Measurements from ENCODE around the gene CSNK1E. TPM values are rescaled to one million over a fixed set of nuclear protein-coding genes. Genes with fewer than 3 reads are reported as not detected.

CSNK1E gene
- total and polyA plus RNA-seq, 2 of the 4 experiments (the other 2 are of a cell fraction): 116 to 276 TPM

GRCh38 chr22:38355275-38355674 lies 38.0 kb upstream of the CSNK1E start:
- no peaks in the 10 kb centered on the region for H3K4me1 ChIP-seq (ENCODE audit: control insufficient read depth, insufficient read depth, low read length)
- ChIA-PET POLR2A (ENCODE audit: unreplicated experiment) (interaction anchor here (0.6 kb wide), 1 partner anchor 370 kb away, joined by 5 read pairs; no protein-coding TSS in a partner anchor), CTCF (interaction anchor here (0.7 kb wide), 1 partner anchor 9 kb away, joined by 3 read pairs; no protein-coding TSS in a partner anchor)
- no peak overlapping the region for H2BK15ac ChIP-seq (ENCODE audit: low read depth, low read length)
- H2AK9ac ChIP-seq (replicated peaks; ENCODE audit: low read depth, low read length, poor library complexity): no peak overlapping the region
- H3K9ac ChIP-seq (ENCODE audit: low read depth, low read length): no peak overlapping the region
- no peak overlapping the region for H2BK20ac ChIP-seq (ENCODE audit: low read depth, low read length)
- no peak overlapping the region for H3K14ac ChIP-seq (replicated peaks; ENCODE audit: low read depth, low read length)
- in situ Hi-C loops (cut with MboI; ENCODE audit: low sequenced_read_pairs): no loop called here
- no peak overlapping the region for H3K4me3 ChIP-seq (ENCODE audit: insufficient read depth, low read depth, low read length)
- no peak overlapping the region for H3K27ac ChIP-seq (ENCODE audit: insufficient read depth, low read length)
- dilution Hi-C loops (cut with HindIII; ENCODE audit: low sequenced_read_pairs, unreplicated experiment): no loop called here
- no peak overlapping the region for H2AK5ac ChIP-seq (ENCODE audit: low read depth, low read length)
- no peaks in the 10 kb centered on the region for H3K9me1 ChIP-seq (ENCODE audit: insufficient read depth, low read length)
- peaks cover 0 to 5% of the 10 kb centered on the region in 2 experiments; a peak in 1 of 4 replicates for H3K79me1 ChIP-seq (ENCODE audit: low read depth in 1 of 2, low read length in 2 of 2)
- intact Hi-C loops (cut with micrococcal nuclease): no loop called here
- H3K36me3 ChIP-seq (ENCODE audit: control insufficient read depth, insufficient read depth, low read length): peaks cover 4% of the 10 kb centered on the region; the same call in 1 of the 2 replicates
- ATAC-seq (ENCODE audit: low read depth): no peak
- H2BK120ac ChIP-seq (ENCODE audit: low read depth, low read length): no peak overlapping the region
- no peak overlapping the region for H3K23ac ChIP-seq (ENCODE audit: low read depth, low read length)
- H4K5ac ChIP-seq (ENCODE audit: low read depth, low read length): no peak overlapping the region
- no peak overlapping the region for H4K8ac ChIP-seq (ENCODE audit: low read depth in 2 of 2, low read length in 2 of 2)
- no peak overlapping the region for H3K56ac ChIP-seq (ENCODE audit: extremely low read depth, insufficient read depth, low read length)
- no TSS peak for BruUV-seq (replicated peaks)
- peaks cover 3% of the 10 kb centered on the region; the same call in 1 of the 2 replicates for H4K20me1 ChIP-seq (ENCODE audit: insufficient read depth, low read length)
- no peak for TF ChIP-seq NFE2L2 (IDR thresholded peaks at IDR 0.05; ENCODE audit: low read depth, low read length)
- no peak for TF ChIP-seq POLR2A (IDR thresholded peaks at IDR 0.05; ENCODE audit: low read depth, low read length)
- no peak for TF ChIP-seq FOS (IDR thresholded peaks at IDR 0.05; ENCODE audit: low read depth, low read length)
- no peak for TF ChIP-seq CEBPB (IDR thresholded peaks at IDR 0.05; ENCODE audit: low read depth, low read length)
- H2BK5ac ChIP-seq (ENCODE audit: low read depth, low read length, poor library complexity, severe bottlenecking): no peak overlapping the region
- H3K9me3 ChIP-seq (ENCODE audit: control insufficient read depth, insufficient read depth, low read length): no peaks in the 10 kb centered on the region
- H2AFZ ChIP-seq (replicated peaks; ENCODE audit: low read length, poor library complexity): no peak overlapping the region
- H3K18ac ChIP-seq (ENCODE audit: low read depth, low read length): no peak overlapping the region
- H4K91ac ChIP-seq (ENCODE audit: insufficient read depth, low read depth, low read length): no peak overlapping the region
- H3K4me2 ChIP-seq (ENCODE audit: low read depth, low read length): no peak overlapping the region
- H3K4ac ChIP-seq (ENCODE audit: low read depth, low read length): no peak overlapping the region
- 100% methylated on average over 2 of the region's 14 CpGs; no CpG with 5 or more reads in 1 of the 2 experiments for WGBS, 2 experiments (ENCODE audit: extremely low coverage in 2 of 2, insufficient read length in 1 of 2)
- H3K27me3 ChIP-seq (ENCODE audit: control insufficient read depth, insufficient read depth, low read length): no peaks in the 10 kb centered on the region
- DNase-seq: no peak

Measured in IMR-90 (cell line).